GM23248 (cell line): ENCODE measurements around the gene TRERF1. TPM values are rescaled to one million over a fixed set of nuclear protein-coding genes. Genes with fewer than 3 reads are reported as not detected.
"Not testable (repeated sequence)": the region's sequence is repeated elsewhere in the genome, so short reads cannot be mapped to it uniquely, and the experiment has no call there.

ENCODE experiments used
- DNase-seq: peaks from one replicate; pipeline ENCODE4 v3.0.0-alpha.2; 2015
- H2AFZ ChIP-seq: fragments of 200-600 bp; sonication (generic); 2 replicates; pipeline ENCODE4 v1.6.1; 2016; ENCODE audit warnings: antibody characterized with exemption
- H3F3A ChIP-seq: fragments of 200-600 bp; sonication (generic); 2 replicates; pipeline ENCODE4 v1.6.1; 2016; ENCODE audit warnings: mild to moderate bottlenecking, antibody characterized with exemption, mixed run types; ENCODE audit not compliant: insufficient read depth
- H3K27ac ChIP-seq: fragments of 200-600 bp; sonication (generic); 2 replicates; pipeline ENCODE4 v1.5.1; 2016; ENCODE audit warnings: mild to moderate bottlenecking
- H3K27me3 ChIP-seq: fragments of 200-600 bp; sonication (generic); replicated peaks from 2 replicates; pipeline ENCODE4 v1.6.1; 2016; ENCODE audit warnings: mild to moderate bottlenecking; ENCODE audit not compliant: insufficient read depth
- H3K36me3 ChIP-seq: fragments of 200-600 bp; sonication (generic); 2 replicates; pipeline ENCODE4 v1.6.1; 2016; ENCODE audit warnings: low read depth, mild to moderate bottlenecking
- H3K4me1 ChIP-seq: fragments of 200-600 bp; sonication (generic); 2 replicates; pipeline ENCODE4 v1.6.1; 2016; ENCODE audit warnings: mild to moderate bottlenecking; ENCODE audit not compliant: insufficient read depth
- H3K4me2 ChIP-seq: fragments of 200-600 bp; sonication (generic); one replicate; pipeline ENCODE4 v1.6.1; 2016; ENCODE audit warnings: mild to moderate bottlenecking; ENCODE audit not compliant: unreplicated experiment
- H3K4me3 ChIP-seq: fragments of 200-600 bp; sonication (generic); 2 replicates; pipeline ENCODE4 v1.5.1; 2016; ENCODE audit warnings: mild to moderate bottlenecking
- H3K79me2 ChIP-seq: fragments of 200-600 bp; sonication (generic); 2 replicates; pipeline ENCODE4 v1.6.1; 2016; ENCODE audit warnings: mild to moderate bottlenecking; ENCODE audit not compliant: insufficient read depth
- H3K9ac ChIP-seq: fragments of 200-600 bp; sonication (generic); 2 replicates; pipeline ENCODE4 v1.6.1; 2016; ENCODE audit warnings: mild to moderate bottlenecking
- H3K9me2 ChIP-seq: fragments of 200-600 bp; sonication (generic); 2 replicates; pipeline ENCODE4 v1.6.1; 2016; ENCODE audit warnings: mixed run types, mild to moderate bottlenecking, moderate library complexity; ENCODE audit not compliant: insufficient read depth
- H3K9me3 ChIP-seq: fragments of 200-600 bp; sonication (generic); one replicate; pipeline ENCODE4 v1.6.1; 2017; ENCODE audit warnings: low read depth
- H4K20me1 ChIP-seq: fragments of 200-600 bp; sonication (generic); 2 replicates; pipeline ENCODE4 v1.6.0; 2016; ENCODE audit not compliant: insufficient read depth
- EZH2 ChIP-seq: fragments of 200-600 bp; sonication (generic); IDR thresholded peaks from 2 replicates; pipeline ENCODE4 v1.6.1; 2018; ENCODE audit warnings: antibody characterized with exemption, mild to moderate bottlenecking; ENCODE audit not compliant: insufficient read depth, poor library complexity, severe bottlenecking
- EZH2phosphoT487 ChIP-seq: fragments of 200-600 bp; sonication (generic); IDR thresholded peaks from 2 replicates; pipeline ENCODE4 v1.6.1; 2018; ENCODE audit warnings: antibody characterized with exemption, moderate library complexity, mild to moderate bottlenecking, low read depth; ENCODE audit not compliant: insufficient read depth
- WGBS, 2 experiments: methylation state at CpG; one replicate each; pipeline ENCODE4 v1.1.6; 2015 to 2017; ENCODE audit warnings: low lambda C conversion rate in 2 of 2, low coverage in 1 of 2; ENCODE audit errors: missing lambda C conversion rate in 2 of 2; 5-methylcytosine and 5-hydroxymethylcytosine counted together
- in situ Hi-C: fragments of 300-500 bp; cut with MboI; formaldehyde crosslinking; loops from 2 replicates; pipeline ENCODE4 v1.15.0; 2020
- polyA plus RNA-seq: library from polyadenylated mRNA; unstranded; fragments of >200 nt; fragmentation: Nextera tagmentation; extraction: Ambion mirVana; gene quantifications from 2 replicates; pipeline ENCODE4 v1.2.1, GENCODE V29; 2016
- total RNA-seq: library from RNA; depleted of rRNA; stranded (reverse); fragments of >200 nt; shearing (Covaris generic); gene quantifications from 2 replicates; pipeline ENCODE4 v1.2.3, GENCODE V29; 2014

TRERF1 gene
- total and polyA plus RNA-seq, 2 experiments from 2014 or later = 2.7 to 3.1 TPM

DNA sequence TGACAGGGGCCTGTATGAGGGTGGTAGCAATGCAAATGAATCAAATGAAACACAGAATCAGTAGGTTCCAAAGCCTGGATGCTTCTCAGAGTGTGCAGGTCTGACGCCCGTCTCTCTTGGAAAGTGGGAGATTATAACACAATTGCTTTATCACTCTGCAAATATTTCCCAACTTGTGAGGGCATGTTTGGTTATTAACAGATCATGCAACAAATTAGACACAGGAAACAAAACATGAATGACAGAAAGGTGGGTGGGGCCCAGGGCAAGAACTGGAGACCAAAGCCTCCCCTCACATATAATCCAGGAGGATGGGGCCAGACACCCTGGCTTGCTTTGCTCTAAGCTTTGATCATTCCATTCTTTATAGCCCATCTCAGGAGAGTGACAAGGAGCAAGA is 125.5 kb downstream of the TRERF1 start:
- H3K27me3 ChIP-seq = no peaks in the 10 kb centered on the region
- H3K9me3 ChIP-seq = no peaks in the 10 kb centered on the region
- no peak for TF ChIP-seq EZH2
- no peak for TF ChIP-seq EZH2phosphoT487
- H4K20me1 ChIP-seq = no peaks in the 10 kb centered on the region
- no peaks in the 10 kb centered on the region for H3K4me1 ChIP-seq
- H3K4me3 ChIP-seq = no peak overlapping the region
- H3F3A ChIP-seq = no peaks in the 10 kb centered on the region
- peaks cover 31% of the 10 kb centered on the region for H3K79me2 ChIP-seq
- no peak overlapping the region for H3K4me2 ChIP-seq
- no peak overlapping the region for H3K9ac ChIP-seq
- H3K9me2 ChIP-seq = no peaks in the 10 kb centered on the region
- H3K27ac ChIP-seq = no peak overlapping the region
- DNase-seq = no peak
- WGBS, 2 experiments = 42 to 49% methylated on average over 2 of the region's 2 CpGs
- H3K36me3 ChIP-seq = no peaks in the 10 kb centered on the region
- no peak overlapping the region for H2AFZ ChIP-seq
- in situ Hi-C loops = no loop called here

GRCh38 chr6:42324656-42325324 is 126.9 kb downstream of the TRERF1 start:
- H3K9ac ChIP-seq, H3K36me3 ChIP-seq, H2AFZ ChIP-seq, H3K4me1 ChIP-seq, H3K4me2 ChIP-seq, H3F3A ChIP-seq, H3K27ac ChIP-seq, H3K4me3 ChIP-seq, H3K27me3 ChIP-seq, H3K9me2 ChIP-seq, in situ Hi-C loops, H3K9me3 ChIP-seq, H4K20me1 ChIP-seq: not testable (repeated sequence)
- DNase-seq = peak; percentile 35
- H3K79me2 ChIP-seq = peaks cover 39% of the 10 kb centered on the region
- WGBS, 2 experiments = 79 to 80% methylated on average over 5 of the region's 5 CpGs

DNA sequence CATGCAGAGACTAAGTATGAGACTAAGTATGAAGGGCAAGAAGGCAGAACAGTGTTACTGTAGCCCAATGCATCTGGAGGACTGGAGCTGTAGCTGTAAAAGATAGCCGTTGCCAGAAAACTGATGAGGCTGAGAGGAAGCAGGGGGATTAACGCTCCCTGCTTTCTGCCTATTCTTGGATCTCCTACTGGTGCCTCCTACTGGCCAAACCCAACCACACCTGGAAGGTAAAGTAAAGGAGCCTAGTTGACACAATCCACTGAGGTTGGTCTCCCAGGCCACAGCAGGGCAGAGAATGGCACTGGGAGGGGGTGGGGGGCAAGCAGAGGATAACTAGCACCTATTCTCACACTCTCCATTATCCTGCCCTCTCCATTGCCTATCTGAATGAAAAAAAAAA is 129.1 kb downstream of the TRERF1 start:
- no peak overlapping the region for H3K4me3 ChIP-seq
- in situ Hi-C loops = no loop called here
- no peak for TF ChIP-seq EZH2
- H3F3A ChIP-seq = no peaks in the 10 kb centered on the region
- WGBS, 2 experiments = 70 to 71% methylated on average over 2 of the region's 2 CpGs
- no peak for DNase-seq
- H3K9me3 ChIP-seq = no peaks in the 10 kb centered on the region
- no peak overlapping the region for H3K27ac ChIP-seq
- no peaks in the 10 kb centered on the region for H4K20me1 ChIP-seq
- H3K36me3 ChIP-seq = no peaks in the 10 kb centered on the region
- no peaks in the 10 kb centered on the region for H3K27me3 ChIP-seq
- no peak overlapping the region for H2AFZ ChIP-seq
- no peak overlapping the region for H3K4me2 ChIP-seq
- H3K4me1 ChIP-seq = no peaks in the 10 kb centered on the region
- H3K79me2 ChIP-seq = peaks cover 45% of the 10 kb centered on the region
- H3K9ac ChIP-seq = no peak overlapping the region
- no peaks in the 10 kb centered on the region for H3K9me2 ChIP-seq

GRCh38 chr6:42321976-42322375 is 129.8 kb downstream of the TRERF1 start:
- Histone ChIP-seq H3K4me3 (no peak overlapping the region), H3K9ac (no peak overlapping the region), H3K27me3 (no peaks in the 10 kb centered on the region), H4K20me1 (no peaks in the 10 kb centered on the region), H3K9me2 (no peaks in the 10 kb centered on the region), H3K4me2 (no peak overlapping the region), H3K79me2 (peaks cover 45% of the 10 kb centered on the region), H3K36me3 (no peaks in the 10 kb centered on the region), H3K9me3 (no peaks in the 10 kb centered on the region), H2AFZ (no peak overlapping the region), H3K4me1 (no peaks in the 10 kb centered on the region), H3F3A (peaks cover 4% of the 10 kb centered on the region), H3K27ac (no peak overlapping the region)
- no peak for DNase-seq
- in situ Hi-C loops = no loop called here
- WGBS, 2 experiments = 95 to 99% methylated on average over 2 of the region's 2 CpGs
- TF ChIP-seq EZH2 (no peak), EZH2phosphoT487 (no peak)

- H2AFZ ChIP-seq = no peak overlapping the region
- no peak for DNase-seq
- peaks cover 13% of the 10 kb centered on the region for H3F3A ChIP-seq
- in situ Hi-C loops = no loop called here
- H3K36me3 ChIP-seq = no peaks in the 10 kb centered on the region
- no peak for TF ChIP-seq EZH2phosphoT487
- TF ChIP-seq EZH2 = no peak
- WGBS, 2 experiments = 86 to 90% methylated on average over 5 of the region's 5 CpGs
- no peaks in the 10 kb centered on the region for H3K9me3 ChIP-seq
- H3K4me2 ChIP-seq = no peak overlapping the region
- H3K27me3 ChIP-seq = no peaks in the 10 kb centered on the region
- no peak overlapping the region for H3K4me3 ChIP-seq
- no peak overlapping the region for H3K27ac ChIP-seq
- H4K20me1 ChIP-seq = no peaks in the 10 kb centered on the region
- peaks cover 10% of the 10 kb centered on the region for H3K4me1 ChIP-seq
- H3K9me2 ChIP-seq = no peaks in the 10 kb centered on the region
- H3K79me2 ChIP-seq = peaks cover 45% of the 10 kb centered on the region
- no peak overlapping the region for H3K9ac ChIP-seq
These were observed 131.0 kb downstream of the TRERF1 start for GRCh38 chr6:42320762-42321161.
